OCI-LY3 (cell line): ENCODE data around the gene TMEM132D.

Source experiments
- H2AFZ ChIP-seq: fragments of 200-600, 300-600 bp; shearing (Covaris generic); 2 replicates; pipeline ENCODE4 v1.6.0; 2014; ENCODE audit warnings: antibody characterized with exemption, low read depth, low read length
- H3K27ac ChIP-seq: fragments of 200-600, 300-600 bp; sonication (generic); 2 replicates; pipeline ENCODE4 v1.5.1; 2014; ENCODE audit warnings: mild to moderate bottlenecking, low read length, moderate library complexity, mixed read lengths
- H3K27me3 ChIP-seq: fragments of 200-600, 300-600 bp; sonication (generic); 2 replicates; pipeline ENCODE4 v1.6.1; 2014; ENCODE audit warnings: low read depth, low read length, mixed read lengths
- H3K36me3 ChIP-seq: fragments of 200-600, 300-600 bp; sonication (generic); replicated peaks from 2 replicates; pipeline ENCODE3; 2014; ENCODE audit warnings: low read depth, low read length, mixed read lengths
- H3K4me1 ChIP-seq: fragments of 300-600, 200-600 bp; sonication (generic); 2 replicates; pipeline ENCODE4 v1.6.1; 2014; ENCODE audit warnings: low read length, mixed read lengths
- H3K4me2 ChIP-seq: fragments of 200-600, 300-600 bp; sonication (generic); 2 replicates; pipeline ENCODE4 v1.6.1; 2014; ENCODE audit warnings: low read length, mixed read lengths
- H3K4me3 ChIP-seq: fragments of 300-600, 200-600 bp; sonication (generic); 2 replicates; pipeline ENCODE4 v1.5.1; 2014; ENCODE audit warnings: antibody characterized with exemption, mild to moderate bottlenecking, low read length, moderate library complexity
- H3K79me2 ChIP-seq: fragments of 300-600, 200-600 bp; shearing (Covaris generic); 2 replicates; pipeline ENCODE4 v1.6.1; 2014; ENCODE audit warnings: mild to moderate bottlenecking, low read length, mixed read lengths
- H3K9ac ChIP-seq: fragments of 300-600, 200-600 bp; shearing (Covaris generic); 2 replicates; pipeline ENCODE4 v1.6.0; 2014; ENCODE audit warnings: mild to moderate bottlenecking, low read length, moderate library complexity
- H3K9me3 ChIP-seq: fragments of 200-600, 300-600 bp; shearing (Covaris generic); 2 replicates; pipeline ENCODE4 v1.6.1; 2014; ENCODE audit warnings: low read length, mixed read lengths; ENCODE audit not compliant: insufficient read depth
- H4K20me1 ChIP-seq: fragments of 200-600, 300-600 bp; sonication (generic); 2 replicates; pipeline ENCODE4 v1.6.1; 2016; ENCODE audit warnings: low read length, mixed read lengths; ENCODE audit not compliant: insufficient read depth
- CTCF ChIP-seq: fragments of 200-600, 300-600 bp; sonication (generic); IDR thresholded peaks from 2 replicates; pipeline ENCODE4 v1.5.1; 2014; ENCODE audit warnings: antibody characterized with exemption, low read length, low read depth
- EZH2phosphoT487 ChIP-seq: fragments of 200-600 bp; shearing (Covaris generic); IDR thresholded peaks from 2 replicates; pipeline ENCODE4 v1.6.1; 2018; ENCODE audit warnings: antibody characterized with exemption, mixed run types, low read depth

TMEM132D gene

DNA sequence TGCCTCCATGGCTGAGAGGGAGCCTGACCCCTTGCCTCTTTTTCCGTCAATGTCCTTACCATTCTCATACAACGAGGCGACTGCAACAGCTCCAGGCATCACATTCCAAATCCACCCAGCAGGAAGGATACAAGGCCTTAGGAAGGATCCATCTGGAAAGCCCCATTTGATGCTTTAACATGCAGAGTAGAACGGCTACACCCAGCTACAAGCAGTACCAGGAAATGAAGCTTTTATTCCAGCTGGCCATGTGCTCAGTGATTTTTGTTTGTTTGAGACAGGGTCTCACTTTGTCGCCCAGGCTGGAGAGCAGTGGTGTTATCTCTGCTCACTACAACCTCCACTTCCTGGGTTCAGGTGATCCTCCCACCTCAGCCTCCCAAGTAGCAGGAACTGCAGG, 124.8 kb downstream of the TMEM132D start:
- Histone ChIP-seq H4K20me1 (no peaks in the 10 kb centered on the region), H3K27me3 (no peaks in the 10 kb centered on the region), H3K4me3 (no peak overlapping the region), H3K36me3 (no peaks in the 10 kb centered on the region), H2AFZ (no peak overlapping the region), H3K4me2 (no peak overlapping the region), H3K9me3 (no peaks in the 10 kb centered on the region), H3K79me2 (no peaks in the 10 kb centered on the region), H3K9ac (no peak overlapping the region), H3K4me1 (no peaks in the 10 kb centered on the region), H3K27ac (no peak overlapping the region)
- TF ChIP-seq CTCF (no peak), EZH2phosphoT487 (no peak)

DNA sequence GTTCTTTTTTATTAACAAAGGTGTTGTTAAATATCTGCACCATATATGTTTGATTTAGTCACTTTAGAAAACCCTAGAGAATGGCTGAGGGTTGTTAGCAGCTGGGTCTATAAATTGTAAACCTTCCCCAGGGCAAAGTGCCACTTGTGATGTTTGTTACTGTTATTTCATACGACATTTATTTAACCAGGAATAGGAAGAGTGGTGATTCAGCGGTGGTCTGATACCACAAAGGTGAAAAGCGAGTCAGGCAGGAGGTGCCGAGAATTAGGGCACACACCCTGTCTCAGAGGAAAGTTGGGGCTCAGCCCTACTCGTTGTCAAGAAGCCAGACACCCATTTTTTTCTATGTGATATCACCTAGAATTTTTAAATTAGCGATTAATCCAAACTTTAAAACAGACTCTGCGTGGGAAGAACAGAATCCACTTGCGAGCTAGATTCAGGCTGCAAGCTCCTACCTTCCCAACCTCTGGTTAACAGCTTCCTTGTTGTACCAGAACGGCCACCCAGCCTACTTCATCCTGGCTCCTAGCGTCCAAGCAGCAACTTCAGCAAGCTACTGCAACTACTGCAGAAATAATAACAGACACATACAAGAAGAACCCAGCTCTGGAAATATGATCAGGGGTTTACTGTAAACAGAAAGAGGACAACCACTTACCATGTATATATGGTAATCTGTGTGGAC, 126.7 kb downstream of the TMEM132D start:
- no peaks in the 10 kb centered on the region for H3K4me1 ChIP-seq
- no peak for TF ChIP-seq CTCF
- no peak for TF ChIP-seq EZH2phosphoT487
- no peak overlapping the region for H3K9ac ChIP-seq
- no peak overlapping the region for H3K27ac ChIP-seq
- no peak overlapping the region for H3K4me2 ChIP-seq
- H3K27me3 ChIP-seq = no peaks in the 10 kb centered on the region
- no peaks in the 10 kb centered on the region for H3K79me2 ChIP-seq
- H2AFZ ChIP-seq = no peak overlapping the region
- no peak overlapping the region for H3K4me3 ChIP-seq
- no peaks in the 10 kb centered on the region for H4K20me1 ChIP-seq
- no peaks in the 10 kb centered on the region for H3K9me3 ChIP-seq
- no peaks in the 10 kb centered on the region for H3K36me3 ChIP-seq

DNA sequence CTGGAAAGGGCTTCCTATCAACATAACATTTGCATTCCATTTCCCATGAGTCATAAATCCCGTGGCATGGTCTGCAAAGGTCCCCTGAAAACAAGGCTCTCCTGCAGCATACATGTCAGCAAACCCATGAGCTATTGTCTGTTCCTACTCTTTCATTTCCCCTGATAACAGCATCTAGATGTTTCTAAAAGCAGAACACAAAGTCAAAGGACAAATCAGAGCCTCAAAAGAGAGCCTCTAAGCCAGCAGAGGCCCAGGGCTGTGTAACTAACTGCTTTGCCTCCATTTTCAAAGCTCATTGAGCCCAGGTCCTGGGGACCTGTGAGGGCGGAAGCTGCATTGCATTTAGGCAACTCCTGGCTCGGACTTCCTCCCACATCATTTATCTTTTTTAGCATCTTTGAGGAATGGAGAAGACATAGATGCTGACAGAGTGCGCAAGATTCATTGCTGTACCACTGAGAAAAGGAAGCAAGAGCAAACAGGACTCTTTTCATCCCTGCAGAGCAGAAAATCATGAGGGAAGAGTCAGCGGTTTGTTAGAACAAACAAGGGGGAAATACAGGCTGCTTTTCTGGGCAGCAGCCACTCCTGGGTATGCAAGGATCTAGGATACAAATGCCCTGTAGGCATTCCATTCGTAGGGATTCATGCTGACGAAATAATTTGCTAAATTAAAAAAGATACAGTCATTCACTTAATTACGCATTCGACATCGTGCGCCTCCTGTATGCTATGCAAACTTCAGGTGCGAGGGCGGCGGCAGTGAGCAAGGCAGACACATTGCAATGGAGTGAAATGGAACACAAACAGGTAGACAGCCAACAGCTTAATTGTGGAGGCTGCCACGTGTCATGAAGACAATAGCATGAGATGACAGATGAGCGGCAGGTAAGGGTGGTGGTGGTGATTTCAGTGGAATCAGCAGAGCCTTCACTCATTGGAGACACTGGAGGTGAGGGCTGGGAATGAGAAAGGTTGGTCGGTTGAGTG, 131.0 kb downstream of the TMEM132D start:
- no peak overlapping the region for H3K4me2 ChIP-seq
- H2AFZ ChIP-seq = no peak overlapping the region
- H3K36me3 ChIP-seq = no peaks in the 10 kb centered on the region
- H3K4me3 ChIP-seq = no peak overlapping the region
- no peak overlapping the region for H3K9ac ChIP-seq
- TF ChIP-seq CTCF = no peak
- no peak for TF ChIP-seq EZH2phosphoT487
- no peak overlapping the region for H3K27ac ChIP-seq
- H4K20me1 ChIP-seq = no peaks in the 10 kb centered on the region
- H3K9me3 ChIP-seq = no peaks in the 10 kb centered on the region
- no peaks in the 10 kb centered on the region for H3K4me1 ChIP-seq
- no peaks in the 10 kb centered on the region for H3K79me2 ChIP-seq
- no peaks in the 10 kb centered on the region for H3K27me3 ChIP-seq

- H3K4me3 ChIP-seq = no peak overlapping the region
- H3K4me2 ChIP-seq = no peak overlapping the region
These were observed 132.6 kb downstream of the TMEM132D start for GRCh38 chr12:129771238-129771637.

More at GRCh38 chr12:129771238-129771637, 132.6 kb downstream of the TMEM132D start:
- H3K79me2 ChIP-seq = no peaks in the 10 kb centered on the region
- no peak overlapping the region for H2AFZ ChIP-seq
- H3K9me3 ChIP-seq = no peaks in the 10 kb centered on the region; the same call in 1 of the 2 replicates
- H4K20me1 ChIP-seq = no peaks in the 10 kb centered on the region
- no peaks in the 10 kb centered on the region for H3K4me1 ChIP-seq
- no peaks in the 10 kb centered on the region for H3K27me3 ChIP-seq
- no peak overlapping the region for H3K9ac ChIP-seq
- no peaks in the 10 kb centered on the region for H3K36me3 ChIP-seq
- no peak overlapping the region for H3K27ac ChIP-seq
- TF ChIP-seq CTCF (no peak), EZH2phosphoT487 (no peak)
